SK-N-MC (cell line): ENCODE measurements around the gene CCDC137.

ENCODE experiments used
- DNase-seq: peaks from one replicate; pipeline ENCODE4 v3.0.0-alpha.2; 2011; ENCODE audit warnings: low read depth, low spot score
- H3K27ac ChIP-seq: fragments of 200-600 bp; sonication (generic); 2 replicates; pipeline ENCODE4 v1.5.1; 2016; ENCODE audit warnings: mixed run types
- H3K36me3 ChIP-seq: fragments of 200-600 bp; sonication (generic); 2 replicates; pipeline ENCODE4 v1.6.1; 2017; ENCODE audit warnings: antibody characterized with exemption, low read length, mixed read lengths; ENCODE audit not compliant: insufficient read depth
- H3K4me3 ChIP-seq: fragments of 200-600 bp; sonication (generic); 2 replicates; pipeline ENCODE4 v1.5.1; 2016
- H3K9ac ChIP-seq: fragments of 200-600 bp; sonication (generic); 2 replicates; pipeline ENCODE4 v1.8.0; 2017; ENCODE audit warnings: mixed run types, mixed read lengths; ENCODE audit not compliant: insufficient read length
- H3K9me3 ChIP-seq: fragments of 200-600 bp; sonication (generic); 2 replicates; pipeline ENCODE4 v1.6.1; 2017; ENCODE audit warnings: low read depth, mild to moderate bottlenecking, antibody characterized with exemption, low read length, moderate library complexity, mixed read lengths
- EZH2 ChIP-seq: fragments of 200-600 bp; sonication (generic); IDR thresholded peaks from one replicate; pipeline ENCODE4 v1.6.1; 2017; ENCODE audit warnings: antibody characterized with exemption
- FOXP2 ChIP-seq: optimal IDR thresholded peaks from 2 replicates; pipeline ENCODE3; 2011; ENCODE audit warnings: mild to moderate bottlenecking, moderate library complexity; ENCODE audit not compliant: insufficient read depth; ENCODE audit errors: extremely low read length, control extremely low read depth
- POLR2AphosphoS5 ChIP-seq: IDR thresholded peaks from 2 replicates; pipeline ENCODE4 v1.6.1; 2012; ENCODE audit warnings: mild to moderate bottlenecking, low read depth, low read length, borderline replicate concordance

Gene CCDC137

GRCh38 chr17:81636505-81637288 lies 29.8 kb upstream of the CCDC137 start, which contains the start of the genes NPLOC4 and TSPAN10:
NPLOC4 (minus strand) TSS chr17:81637112; CDS start chr17:81636930, 182 bp downstream.
TSPAN10 (plus strand) TSS chr17:81637196; CDS start chr17:81642413, 5,217 bp downstream.
- Histone ChIP-seq H3K9me3 (no peaks in the 10 kb centered on the region), H3K4me3 (peak within 1 kb of the TSS; percentile 77), H3K9ac (peak within 1 kb of the TSS; percentile 86), H3K36me3 (peaks cover 12% of the 10 kb centered on the region), H3K27ac (peak within 1 kb of the TSS; percentile 82)
- DNase-seq = peak; percentile 59
- no peak for TF ChIP-seq FOXP2
- peak; percentile 73 for TF ChIP-seq POLR2AphosphoS5

- H3K9me3 ChIP-seq = no peaks in the 10 kb centered on the region
- no peak overlapping the region for H3K9ac ChIP-seq
- peaks cover 4% of the 10 kb centered on the region; the same call in 1 of the 2 replicates for H3K36me3 ChIP-seq
- no peak for TF ChIP-seq FOXP2
- TF ChIP-seq EZH2 = no peak
- no peak for TF ChIP-seq POLR2AphosphoS5
- no peak for DNase-seq
- H3K27ac ChIP-seq = peak overlapping the region; percentile 57
- H3K4me3 ChIP-seq = no peak overlapping the region
Observed at GRCh38 chr17:81638683-81639082, 27.9 kb upstream of the CCDC137 start.

GRCh38 chr17:81640011-81640410 lies 26.5 kb upstream of the CCDC137 start:
- no peak overlapping the region for H3K9ac ChIP-seq
- H3K9me3 ChIP-seq = no peaks in the 10 kb centered on the region
- TF ChIP-seq FOXP2 (no peak), EZH2 (no peak), POLR2AphosphoS5 (no peak)
- DNase-seq = no peak
- H3K4me3 ChIP-seq = no peak overlapping the region
- no peaks in the 10 kb centered on the region for H3K36me3 ChIP-seq
- H3K27ac ChIP-seq = no peak overlapping the region

- Histone ChIP-seq H3K27ac (no peak overlapping the region), H3K4me3 (no peak overlapping the region), H3K9me3 (no peaks in the 10 kb centered on the region), H3K9ac (no peak overlapping the region), H3K36me3 (no peaks in the 10 kb centered on the region)
- no peak for DNase-seq
- TF ChIP-seq FOXP2 (no peak), EZH2 (no peak), POLR2AphosphoS5 (no peak)
Observed at GRCh38 chr17:81641825-81642489, 24.6 kb upstream of the CCDC137 start.

DNA sequence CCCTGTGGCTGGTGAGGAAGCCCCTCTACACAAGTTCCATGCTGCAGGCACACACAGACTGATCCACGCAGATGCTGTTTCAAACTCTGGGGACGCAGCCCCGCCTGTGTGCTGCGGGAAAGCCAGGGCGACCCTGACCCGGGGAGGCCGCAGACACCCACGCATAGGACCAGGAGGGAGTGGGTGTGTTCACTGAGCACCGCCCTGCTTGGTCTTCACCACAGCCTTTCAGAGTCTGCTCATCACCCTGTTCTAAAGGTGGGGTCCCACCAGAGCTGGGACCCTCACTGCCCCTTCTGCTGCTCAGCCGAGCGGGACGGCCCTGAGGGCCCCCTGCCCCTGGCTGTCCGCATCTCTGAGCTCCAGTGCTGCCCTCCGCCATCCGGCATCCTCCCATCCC lies 22.0 kb upstream of the CCDC137 start:
- H3K9ac ChIP-seq = no peak overlapping the region
- TF ChIP-seq POLR2AphosphoS5 = no peak
- TF ChIP-seq FOXP2 = no peak
- no peak for TF ChIP-seq EZH2
- no peak overlapping the region for H3K27ac ChIP-seq
- H3K4me3 ChIP-seq = no peak overlapping the region
- no peaks in the 10 kb centered on the region for H3K9me3 ChIP-seq
- no peaks in the 10 kb centered on the region for H3K36me3 ChIP-seq
- no peak for DNase-seq

DNA sequence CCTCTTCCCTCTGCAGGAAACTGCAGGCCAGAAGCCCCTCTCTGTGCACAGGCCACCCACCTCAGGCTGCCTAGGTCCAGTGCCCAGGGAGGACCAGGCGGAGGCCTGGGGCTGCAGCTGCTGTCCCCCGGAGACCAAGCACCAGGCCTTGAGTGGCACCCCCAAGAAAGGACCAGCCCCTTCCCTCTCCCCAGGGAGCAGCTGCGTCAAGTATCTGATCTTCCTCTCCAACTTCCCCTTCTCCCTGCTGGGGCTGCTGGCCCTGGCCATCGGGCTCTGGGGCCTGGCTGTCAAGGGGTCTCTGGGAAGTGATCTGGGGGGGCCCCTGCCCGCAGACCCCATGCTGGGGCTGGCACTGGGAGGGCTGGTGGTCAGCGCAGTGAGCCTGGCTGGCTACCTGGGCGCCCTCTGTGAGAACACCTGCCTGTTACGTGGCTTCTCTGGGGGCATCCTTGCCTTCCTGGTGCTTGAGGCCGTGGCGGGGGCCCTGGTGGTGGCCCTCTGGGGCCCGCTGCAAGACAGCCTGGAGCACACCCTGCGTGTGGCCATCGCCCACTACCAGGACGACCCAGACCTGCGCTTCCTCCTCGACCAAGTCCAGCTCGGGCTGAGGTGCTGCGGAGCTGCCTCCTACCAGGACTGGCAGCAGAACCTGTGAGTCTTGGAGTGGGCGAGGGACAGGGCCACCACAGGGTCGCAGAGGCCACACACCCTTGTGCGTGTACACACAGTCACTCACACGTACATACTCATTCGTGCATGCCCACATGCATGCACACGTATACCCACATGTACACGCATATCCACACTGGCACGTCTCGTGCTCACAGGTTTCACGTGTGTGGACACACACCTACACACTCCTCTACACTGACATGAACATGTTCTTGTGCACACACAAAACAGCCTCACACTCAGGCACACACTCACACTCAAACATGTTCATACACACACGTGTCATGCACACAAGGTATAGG lies 21.3 kb upstream of the CCDC137 start:
- no peak for DNase-seq
- Histone ChIP-seq H3K9me3 (no peaks in the 10 kb centered on the region), H3K27ac (no peak overlapping the region), H3K36me3 (no peaks in the 10 kb centered on the region), H3K9ac (no peak overlapping the region), H3K4me3 (no peak overlapping the region)
- no peak for TF ChIP-seq POLR2AphosphoS5
- no peak for TF ChIP-seq EZH2
- TF ChIP-seq FOXP2 = no peak

DNA sequence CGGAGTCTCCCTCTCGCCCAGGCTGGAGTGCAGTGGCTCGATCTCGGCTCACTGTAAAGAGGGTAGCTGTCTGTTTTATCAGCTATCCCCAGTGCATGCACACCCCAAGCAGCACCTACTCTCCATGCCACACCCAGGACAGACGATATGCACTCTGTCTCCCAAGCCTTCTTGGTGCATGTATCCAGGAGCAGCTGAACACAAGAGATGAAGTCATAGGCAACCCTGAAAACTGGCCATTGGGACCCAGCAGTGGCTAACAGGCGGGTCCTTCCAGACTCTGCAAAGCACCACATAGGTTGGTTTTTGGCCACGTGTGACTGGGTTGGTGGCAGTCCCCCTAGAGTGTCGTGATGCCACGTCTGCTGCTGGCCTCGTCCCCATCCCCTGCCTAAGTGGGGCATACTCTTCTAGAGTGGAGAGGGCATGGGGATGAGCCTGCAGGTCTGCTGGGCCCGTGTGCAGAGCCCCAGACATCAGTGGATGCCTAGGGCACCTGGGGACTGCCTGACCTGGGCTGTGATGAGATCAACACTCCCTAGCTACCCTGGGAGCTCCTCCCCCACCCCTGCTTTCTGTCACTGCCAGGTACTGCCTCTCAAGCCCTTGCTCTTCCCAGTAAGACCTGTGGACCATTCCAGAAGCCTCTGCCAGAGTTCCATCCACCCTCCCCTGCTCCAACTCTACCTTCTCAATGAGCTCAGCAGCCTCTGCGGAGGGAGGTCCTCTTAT lies 19.5 kb upstream of the CCDC137 start:
- Histone ChIP-seq H3K27ac (no peak overlapping the region), H3K4me3 (no peak overlapping the region), H3K9ac (no peak overlapping the region), H3K36me3 (no peaks in the 10 kb centered on the region), H3K9me3 (no peaks in the 10 kb centered on the region)
- TF ChIP-seq FOXP2 = no peak
- TF ChIP-seq EZH2 = no peak
- no peak for TF ChIP-seq POLR2AphosphoS5
- DNase-seq = no peak

DNA sequence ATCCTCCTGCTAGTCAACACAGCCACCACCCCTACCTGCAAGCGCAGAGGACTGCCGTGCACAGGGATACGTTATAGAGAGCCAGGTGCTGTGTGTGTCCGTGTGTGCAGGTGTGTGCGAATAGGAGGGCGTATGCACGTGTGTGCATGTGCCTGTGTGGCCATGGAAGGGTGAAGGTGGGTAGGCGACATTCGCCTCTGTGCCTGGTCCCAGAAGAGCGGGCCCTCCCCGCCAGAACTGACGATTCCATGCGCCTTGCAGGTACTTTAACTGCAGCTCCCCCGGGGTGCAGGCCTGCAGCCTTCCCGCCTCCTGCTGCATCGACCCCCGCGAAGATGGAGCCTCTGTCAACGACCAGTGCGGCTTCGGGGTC lies 18.9 kb upstream of the CCDC137 start:
- H3K36me3 ChIP-seq = no peaks in the 10 kb centered on the region
- no peak overlapping the region for H3K9ac ChIP-seq
- no peak overlapping the region for H3K27ac ChIP-seq
- DNase-seq = no peak
- H3K9me3 ChIP-seq = no peaks in the 10 kb centered on the region
- TF ChIP-seq POLR2AphosphoS5 (no peak), FOXP2 (no peak), EZH2 (no peak)
- no peak overlapping the region for H3K4me3 ChIP-seq
